K562 (cell line): ENCODE results near the gene CXCR5. TPM values are rescaled to one million over a fixed set of nuclear protein-coding genes. Genes with fewer than 3 reads are reported as not detected.
A peak's percentile ranks its signal among the peaks of the same experiment; 100 is the strongest.

Experiments used
- CHAMP1 ChIP-seq: fragments of 450-650 bp; IDR thresholded peaks from 2 replicates; pipeline ENCODE4 v1.6.1; 2016; ENCODE audit warnings: mild to moderate bottlenecking
- CLOCK ChIP-seq: fragments of 250-450 bp; sonication (Bioruptor Pico); IDR thresholded peaks from 2 replicates; pipeline ENCODE4 v1.4.0; 2020; ENCODE audit warnings: mild to moderate bottlenecking, moderate library complexity, borderline replicate concordance
- KDM1A ChIP-seq, 2 experiments: fragments of 450-650 bp; IDR thresholded peaks; 2 replicates each; pipeline ENCODE4 v1.6.1; 2016; ENCODE audit warnings: mild to moderate bottlenecking in 2 of 2
- KDM4B ChIP-seq, 2 experiments: fragments of 450-650 bp in 1 of 2; sonication (generic) in 1 of 2; IDR thresholded peaks; 2 replicates each; pipeline ENCODE4 v1.6.1; 2016 to 2017; ENCODE audit warnings: borderline replicate concordance in 2 of 2, antibody characterized with exemption in 1 of 2, low read depth in 1 of 2, mild to moderate bottlenecking in 1 of 2
- LEF1 ChIP-seq: fragments of 450-650 bp; IDR thresholded peaks from 2 replicates; pipeline ENCODE4 v1.6.1; 2016; ENCODE audit warnings: mild to moderate bottlenecking
- MTA3 ChIP-seq: fragments of 450-650 bp; formaldehyde crosslinking; IDR thresholded peaks from 2 replicates; pipeline ENCODE4 v1.6.1; 2017; ENCODE audit warnings: mild to moderate bottlenecking, borderline replicate concordance
- PHB2 ChIP-seq: fragments of 450-650 bp; IDR thresholded peaks from 2 replicates; pipeline ENCODE4 v1.6.1; 2017; ENCODE audit warnings: low read depth
- SMARCA5 ChIP-seq: fragments of 450-650 bp; IDR thresholded peaks from 2 replicates; pipeline ENCODE4 v1.6.1; 2016
- SREBF1 ChIP-seq: fragments of 150-350 bp; IDR thresholded peaks from 2 replicates; pipeline ENCODE4 v1.6.1; 2014; ENCODE audit warnings: antibody characterized with exemption, low read depth, low read length, borderline replicate concordance
- ZBTB11 ChIP-seq, 3 experiments: fragments of 200-800 bp in 1 of 3; fragments of 250-450 bp in 1 of 3; fragments of 450-650 bp in 1 of 3; sonication (Bioruptor Pico) in 1 of 3; sonication (Bioruptor generic) in 1 of 3; formaldehyde crosslinking in 1 of 3; IDR thresholded peaks; 2 replicates each; pipeline versions ENCODE4 v1.6.1 to v1.8.0; 2016 to 2022; ENCODE audit warnings: mild to moderate bottlenecking in 2 of 3, missing genetic modification characterization in 2 of 3, missing compliant biosample characterization in 1 of 3, moderate library complexity in 1 of 3
- ZBTB43 ChIP-seq: sonication (generic); formaldehyde crosslinking; IDR thresholded peaks from 2 replicates; pipeline ENCODE4 v1.8.0; 2023; ENCODE audit warnings: mild to moderate bottlenecking, missing genetic modification reagents
- ZBTB7A ChIP-seq: IDR thresholded peaks from 2 replicates; pipeline ENCODE4 v1.6.1; 2011; ENCODE audit warnings: low read depth, mild to moderate bottlenecking, low read length, moderate library complexity, borderline replicate concordance; ENCODE audit not compliant: control insufficient read depth
- ZC3H8 ChIP-seq: fragments of 450-650 bp; IDR thresholded peaks from 2 replicates; pipeline ENCODE4 v1.6.1; 2017
- ZNF197 ChIP-seq: fragments of 200-800 bp; sonication (Bioruptor generic); IDR thresholded peaks from 2 replicates; pipeline ENCODE4 v1.6.1; 2016; ENCODE audit warnings: low read depth, missing genetic modification characterization, missing compliant biosample characterization
- ZNF347 ChIP-seq: fragments of 450-650 bp; formaldehyde crosslinking; IDR thresholded peaks from 2 replicates; pipeline ENCODE4 v1.4.0; 2020; ENCODE audit warnings: low read depth, mild to moderate bottlenecking, moderate library complexity
- ZNF740 ChIP-seq, 3 experiments: fragments of 200-800 bp in 1 of 3; sonication (Bioruptor generic) in 1 of 3; sonication (generic) in 1 of 3; formaldehyde crosslinking in 1 of 3; IDR thresholded peaks; 2 replicates each; pipeline versions ENCODE4 v1.6.1 to v1.8.0; 2016 to 2022; ENCODE audit warnings: mild to moderate bottlenecking in 2 of 3, missing compliant biosample characterization in 2 of 3, missing genetic modification characterization in 2 of 3, missing genetic modification reagents in 1 of 3
- polyA plus RNA-seq, 8 experiments: library from polyadenylated mRNA; depleted of rRNA in 4 of 8; stranded (reverse) in 5 of 8; unstranded in 3 of 8; fragments of >200 nt; fragmentation: Nextera tagmentation in 2 of 8; fragmentation: Illumina TruSeq in 1 of 8; extraction: Ambion mirVana in 2 of 8; extraction: Trizol in 1 of 8; gene quantifications; 2 replicates each; pipeline versions ENCODE4 v1.2.1 to v1.2.3, GENCODE V29; 2011 to 2014; ENCODE audit warnings: inconsistent platforms in 1 of 8, missing spikeins in 1 of 8
- total RNA-seq, 7 experiments: library from RNA; depleted of rRNA in 6 of 7; stranded (reverse); fragments of >200 nt in 6 of 7; fragmentation: Illumina TruSeq in 2 of 7; extraction: Trizol in 2 of 7; gene quantifications; 2 replicates each; pipeline versions ENCODE4 v1.2.1 to v1.2.3, GENCODE V29; 2011 to 2021; ENCODE audit warnings: low replicate concordance in 1 of 7

CXCR5 gene
- total and polyA plus RNA-seq, 9 of the 15 experiments (the other 6 are each of a cell fraction or from before 2014, with no cell fraction given), result 0.03 to 0.06 TPM; not detected in 7

- TF ChIP-seq ZBTB11 (CRISPR knock-in tag; IDR thresholded peaks at IDR 0.05), result no peak
- no peak for TF ChIP-seq ZBTB43 (CRISPR knock-in tag)
- TF ChIP-seq MTA3, result no peak
- no peak; the same call in 1 of the 2 replicates for TF ChIP-seq SMARCA5
- TF ChIP-seq CHAMP1, result no peak
- no peak for TF ChIP-seq SREBF1
- no peak for TF ChIP-seq ZNF197 (CRISPR knock-in tag)
- no peak for TF ChIP-seq ZBTB7A
- TF ChIP-seq ZC3H8, result no peak
- TF ChIP-seq PHB2, result no peak
- no peak for TF ChIP-seq KDM1A (IDR thresholded peaks at IDR 0.05)
- TF ChIP-seq KDM4B (IDR thresholded peaks at IDR 0.05; ENCODE audit: borderline replicate concordance in 2 of 2, low read depth in 1 of 2), result no peak
- TF ChIP-seq CLOCK (CRISPR knock-in tag), result no peak
- 0 out of 2 replicates have a peak, but pooled peaks have one; percentile 16 for TF ChIP-seq ZNF740 (CRISPR knock-in tag; IDR thresholded peaks at IDR 0.05)
- TF ChIP-seq ZNF740 (tag; IDR thresholded peaks at IDR 0.05), result peak in 1 of 2 experiments; percentile 74; a peak in 2 of 4 replicates
- TF ChIP-seq LEF1, result no peak
- TF ChIP-seq ZNF347 (CRISPR knock-in tag), result no peak
Observed at GRCh38 chr11:118918686-118919280, 35.1 kb downstream of the CXCR5 start (continued).
